GM19467 (cell line): ENCODE data around the gene ALPL.

Experiments used
- ATAC-seq: cut with Tn5 transposase; IDR thresholded peaks from one replicate; pipeline ENCODE4 v1.9.1; 2021; ENCODE audit warnings: mild to moderate bottlenecking, moderate library complexity; ENCODE audit not compliant: unreplicated experiment

Gene ALPL

GRCh38 chr1:21614419-21615115, 105.3 kb downstream of the ALPL start:
- no peak for ATAC-seq

GRCh38 chr1:21616372-21616771, 107.1 kb downstream of the ALPL start:
- ATAC-seq, result no peak

DNA sequence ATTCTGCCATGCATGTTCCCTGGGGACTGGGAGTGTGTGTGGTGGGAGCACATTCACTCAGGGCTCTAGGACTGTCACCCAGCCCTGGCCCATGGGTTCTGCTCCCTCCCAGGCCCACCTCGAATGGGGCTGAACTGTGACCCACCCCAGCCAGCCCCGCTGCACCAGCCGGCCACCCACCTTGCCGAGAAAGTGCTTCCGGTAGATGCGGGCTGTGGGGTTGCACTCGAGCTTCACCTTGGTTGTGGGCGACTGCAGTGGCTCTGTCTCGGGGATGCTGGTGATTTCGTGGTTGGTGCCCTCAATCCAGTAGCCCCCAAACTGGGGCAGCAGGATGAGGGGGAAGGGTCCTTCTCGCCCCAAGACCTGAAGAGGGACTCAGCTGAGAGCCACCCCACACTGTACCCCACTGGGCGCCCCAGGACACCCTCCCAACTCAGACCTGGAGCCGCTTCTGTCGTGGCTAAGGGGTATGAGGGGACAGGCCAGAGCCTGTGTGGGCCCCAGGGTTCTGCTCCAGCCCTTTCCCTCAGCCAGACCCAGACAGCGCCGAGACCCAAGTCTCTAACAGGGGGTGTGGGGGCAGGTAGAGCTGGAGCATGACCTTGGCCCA, 108.0 kb downstream of the ALPL start:
- ATAC-seq, result no peak

- ATAC-seq, result no peak
Observed at GRCh38 chr1:21618059-21618458, 108.8 kb downstream of the ALPL start.

DNA sequence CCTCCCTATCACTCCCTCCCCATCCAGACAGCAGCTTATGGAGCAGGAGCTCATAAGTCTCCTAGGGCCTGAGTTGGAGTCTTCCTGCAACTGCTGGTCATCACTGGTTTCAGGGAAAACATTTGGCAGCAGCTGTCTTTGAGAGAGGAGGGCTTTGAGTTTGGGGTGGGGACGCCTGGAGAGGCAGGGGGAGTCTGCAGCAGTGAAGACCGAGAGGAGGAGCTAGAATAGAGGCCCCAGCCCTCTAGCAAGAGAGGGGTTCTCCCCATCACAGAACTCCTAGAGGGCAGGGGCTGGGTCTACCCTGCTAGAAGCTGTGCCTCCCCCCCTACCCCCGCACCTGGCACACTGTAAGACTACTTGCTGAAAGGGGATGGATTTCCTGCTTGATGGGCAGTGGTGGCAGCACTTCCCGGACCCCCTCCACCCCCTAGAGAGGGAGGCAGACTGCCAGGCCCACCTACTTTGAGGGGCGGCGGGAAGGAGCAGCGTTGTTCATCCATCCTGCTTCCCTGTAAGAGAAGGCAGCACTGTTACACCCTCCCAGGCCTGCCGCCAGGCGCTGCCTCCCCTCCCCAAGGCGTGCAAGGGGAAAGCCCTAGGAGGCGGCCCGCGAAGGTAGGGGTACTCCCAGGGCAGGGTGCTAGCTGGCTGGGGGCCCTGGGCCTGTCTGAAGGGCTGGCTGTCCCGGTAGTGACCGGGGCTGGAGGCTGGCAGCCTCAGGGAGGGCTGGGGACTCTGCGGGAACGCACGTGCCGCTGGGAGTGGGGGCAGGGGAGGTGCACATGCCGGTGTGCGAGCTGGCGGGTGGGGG, 109.5 kb downstream of the ALPL start:
- ATAC-seq, result no peak

DNA sequence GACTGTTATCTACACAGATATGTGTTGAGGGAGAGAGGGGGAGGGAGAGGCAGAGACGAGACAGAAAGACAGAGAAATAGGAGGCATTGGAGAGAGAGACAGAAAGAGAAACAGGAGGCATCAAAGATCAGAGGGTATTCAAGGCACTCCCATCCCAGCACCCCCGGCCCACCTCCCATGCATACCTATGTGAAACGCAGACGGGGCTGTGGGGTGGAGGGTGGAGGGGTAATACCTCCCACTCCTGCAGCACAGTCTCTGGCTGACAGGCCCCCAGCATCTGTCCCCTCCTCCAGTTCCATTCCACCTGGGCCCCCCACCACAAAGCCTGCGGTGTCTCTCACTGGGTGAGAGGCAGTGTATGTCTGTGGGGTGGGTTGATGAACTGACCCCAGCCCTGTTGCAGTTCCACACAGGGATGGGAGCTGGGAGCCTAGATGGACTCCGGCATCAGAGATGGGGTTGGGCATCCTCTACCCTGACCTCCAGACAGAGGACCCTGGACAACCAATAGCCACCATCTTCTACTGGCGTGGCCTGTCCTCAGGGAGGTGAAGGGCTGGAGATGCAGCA, 110.2 kb downstream of the ALPL start:
- no peak for ATAC-seq

DNA sequence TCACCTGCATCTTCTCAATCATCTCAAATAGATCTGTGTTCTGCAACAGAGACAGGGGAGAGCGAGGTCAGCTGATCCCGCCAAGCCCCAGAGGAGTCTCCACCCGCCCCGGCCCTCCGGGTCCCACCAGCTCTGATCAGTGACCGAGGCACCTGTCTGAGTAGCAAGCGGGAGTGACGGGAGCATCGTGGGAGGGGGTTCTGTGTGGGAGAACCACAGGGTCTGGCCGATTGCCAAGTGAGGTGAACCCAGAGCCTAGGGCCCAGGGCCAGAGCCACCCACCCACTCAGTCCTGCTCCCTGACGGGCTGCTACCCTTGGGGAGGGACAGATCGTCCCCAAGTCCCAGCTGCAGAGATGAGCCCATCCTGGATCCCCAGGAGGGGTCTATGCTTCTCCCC, 110.8 kb downstream of the ALPL start:
- ATAC-seq, result no peak

- no peak for ATAC-seq
Observed at GRCh38 chr1:21620496-21620895, 111.3 kb downstream of the ALPL start.

DNA sequence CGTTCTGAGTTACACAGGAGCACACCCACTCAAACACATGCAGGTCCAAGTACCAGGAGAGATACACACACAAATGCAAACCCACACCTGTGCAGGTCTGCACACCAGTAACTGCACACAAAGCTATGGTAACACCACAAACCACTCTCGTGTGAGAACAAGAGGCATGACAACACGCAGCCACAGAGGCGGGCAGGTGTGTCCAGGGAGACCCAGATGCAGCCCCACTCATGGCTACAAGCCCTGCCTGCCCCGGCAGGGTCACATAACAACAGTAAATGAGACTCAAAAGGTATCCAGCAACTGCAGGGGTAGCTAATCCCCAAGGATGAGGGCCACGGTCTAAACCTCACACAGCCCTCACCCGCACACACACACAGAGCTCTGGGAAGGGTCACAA, 111.8 kb downstream of the ALPL start:
- ATAC-seq, result no peak

GRCh38 chr1:21621761-21622436, 112.7 kb downstream of the ALPL start:
- ATAC-seq, result no peak

- no peak for ATAC-seq
Observed at GRCh38 chr1:21622466-21623315, 113.5 kb downstream of the ALPL start.

DNA sequence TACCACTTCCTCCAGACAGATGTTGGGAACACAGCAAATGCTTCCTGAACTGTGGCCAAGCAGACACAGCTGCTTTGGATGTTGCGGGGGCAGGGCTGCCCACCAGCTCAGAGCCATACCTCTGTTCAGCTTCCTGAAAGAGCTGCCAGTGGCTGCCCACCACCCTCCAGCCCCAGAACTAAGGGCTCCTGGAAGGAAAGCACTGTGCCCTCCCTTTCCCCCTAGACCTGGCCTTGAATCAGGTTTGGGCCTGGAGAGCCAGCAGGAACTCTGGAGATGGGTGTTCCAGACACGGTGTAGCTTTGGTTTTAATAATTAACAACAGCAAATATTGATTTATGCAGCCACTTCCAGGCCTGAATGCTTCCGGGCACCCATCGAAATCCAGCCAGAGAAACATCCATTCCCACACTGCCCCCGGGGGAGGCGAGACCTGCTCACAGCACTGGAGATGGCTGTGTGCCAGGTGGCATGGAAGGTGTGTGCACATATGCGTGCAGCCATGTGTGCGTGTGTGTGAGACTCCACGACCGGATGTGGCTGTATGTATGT, 114.3 kb downstream of the ALPL start:
- no peak for ATAC-seq

- no peak for ATAC-seq
Observed at GRCh38 chr1:21624571-21625389, 115.6 kb downstream of the ALPL start.

GRCh38 chr1:21625390-21626190, 116.4 kb downstream of the ALPL start:
- no peak for ATAC-seq

GRCh38 chr1:21626921-21627339, 117.7 kb downstream of the ALPL start:
- no peak for ATAC-seq
